ENCODE data around the gene C3orf20.
"Not testable (repeated sequence)": the region's sequence is repeated elsewhere in the genome, so short reads cannot be mapped to it uniquely, and the experiment has no call there.

The C3orf20 gene

DNA sequence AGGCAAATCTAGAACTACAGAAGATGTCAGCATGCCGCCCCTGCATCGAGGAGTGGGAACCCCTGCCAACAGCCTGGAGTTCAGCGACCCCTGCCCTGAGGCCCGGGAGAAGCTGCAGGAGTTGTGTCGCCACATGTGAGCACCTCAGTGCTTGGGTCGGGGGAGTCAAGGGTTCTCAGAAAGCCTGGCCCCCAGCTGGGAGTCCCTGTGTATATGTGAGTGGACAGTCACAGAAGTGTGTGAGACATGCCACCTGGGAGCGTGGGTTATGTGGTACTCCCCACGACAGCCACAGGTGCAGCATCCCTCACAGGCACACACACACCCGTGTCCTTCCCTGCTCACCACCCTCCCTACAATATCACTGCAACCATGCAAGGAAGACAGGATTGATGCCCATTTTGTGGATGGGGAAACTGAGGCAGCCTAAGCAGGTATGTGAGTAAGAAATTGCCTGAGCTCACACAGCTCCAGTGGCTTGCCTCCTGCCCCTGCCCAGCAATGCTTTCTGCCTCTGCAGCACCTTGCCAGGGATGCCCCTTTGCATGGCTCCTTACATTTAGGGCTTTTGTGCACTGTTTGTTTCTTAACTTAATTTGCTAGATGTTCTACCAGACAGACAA lies 28.3 kb downstream of the C3orf20 start:
- DNase-seq: no peak

DNA sequence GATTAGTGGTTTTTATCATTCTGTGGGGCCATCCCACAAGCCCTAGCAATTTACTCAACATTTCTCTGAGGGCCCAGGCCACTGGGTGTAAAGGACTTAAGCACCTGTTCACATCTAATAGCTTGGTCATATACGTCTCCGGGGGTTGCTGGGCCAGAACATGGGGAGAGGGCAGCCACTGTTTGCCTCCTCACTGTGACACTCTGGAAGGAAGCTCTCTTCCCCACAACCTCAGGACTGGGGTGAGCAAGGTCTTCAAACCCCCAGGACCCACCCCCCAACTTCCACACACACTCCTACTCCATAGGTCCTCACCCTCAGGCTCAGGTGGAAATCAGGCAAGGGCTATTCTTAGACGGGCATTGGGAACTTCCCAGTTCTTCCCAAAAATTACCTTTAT lies 28.9 kb downstream of the C3orf20 start:
- DNase-seq: no peak

DNA sequence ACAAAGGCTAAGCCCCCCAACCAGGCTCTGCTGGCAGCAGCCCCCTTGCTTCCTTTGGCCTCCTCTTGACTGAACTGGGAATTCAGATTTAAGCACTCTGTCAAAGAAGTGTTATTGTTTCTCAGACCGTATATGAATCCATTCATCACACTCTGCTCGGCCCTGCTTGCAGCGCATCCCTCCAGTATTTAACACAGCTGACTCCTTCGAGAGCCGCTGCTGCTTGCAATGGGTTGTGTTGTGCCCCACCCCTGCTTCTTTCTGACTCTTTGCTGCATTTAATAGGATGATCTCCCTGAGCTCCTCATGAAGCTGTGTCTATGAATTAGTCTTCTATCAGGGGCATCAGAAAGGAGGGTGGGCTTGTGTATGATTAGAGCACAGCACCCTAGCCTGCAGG lies 31.2 kb downstream of the C3orf20 start:
- DNase-seq: peak; percentile 25

GRCh38 chr3:14716591-14716990 lies 41.6 kb downstream of the C3orf20 start:
- DNase-seq: no peak

DNA sequence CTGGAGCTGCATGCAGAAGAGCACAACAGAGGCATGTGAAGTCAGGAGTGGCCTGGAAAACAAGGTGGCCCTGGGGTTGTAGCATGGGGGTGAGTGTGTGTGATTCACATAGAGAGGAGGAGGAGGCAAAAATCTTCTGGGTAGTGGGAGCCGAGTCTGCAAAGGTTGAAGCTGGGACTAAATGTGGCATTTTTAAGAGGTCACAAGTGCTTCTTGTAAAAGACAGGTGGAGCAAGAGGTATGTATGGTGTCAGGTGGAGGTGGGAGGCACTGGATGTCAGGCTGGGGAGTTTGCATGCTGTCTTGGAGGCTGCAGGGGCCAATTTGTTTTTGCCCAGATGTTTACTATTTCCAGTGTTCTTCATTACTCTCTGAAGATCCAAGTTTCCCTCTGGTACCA lies 42.4 kb downstream of the C3orf20 start:
- DNase-seq: no peak

DNA sequence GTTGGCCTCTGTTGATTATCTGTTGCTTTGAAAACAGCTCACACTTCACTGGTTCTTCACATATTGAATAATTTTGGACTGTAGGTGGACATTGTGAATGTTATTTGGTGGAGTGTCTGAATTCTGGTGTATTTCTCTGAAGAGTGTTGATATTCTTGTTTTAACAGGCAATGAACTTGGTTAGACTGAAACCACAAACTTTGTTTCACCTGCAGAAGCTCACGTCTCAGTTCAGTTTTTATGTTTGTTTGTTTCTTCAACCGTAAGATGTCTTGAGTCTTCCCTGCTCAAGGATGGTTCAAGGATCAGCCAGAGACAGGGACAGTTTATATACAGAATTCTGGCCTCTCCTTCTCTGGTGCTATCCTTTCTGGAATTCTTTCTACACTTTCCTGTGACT lies 43.6 kb downstream of the C3orf20 start:
- DNase-seq: no peak

DNA sequence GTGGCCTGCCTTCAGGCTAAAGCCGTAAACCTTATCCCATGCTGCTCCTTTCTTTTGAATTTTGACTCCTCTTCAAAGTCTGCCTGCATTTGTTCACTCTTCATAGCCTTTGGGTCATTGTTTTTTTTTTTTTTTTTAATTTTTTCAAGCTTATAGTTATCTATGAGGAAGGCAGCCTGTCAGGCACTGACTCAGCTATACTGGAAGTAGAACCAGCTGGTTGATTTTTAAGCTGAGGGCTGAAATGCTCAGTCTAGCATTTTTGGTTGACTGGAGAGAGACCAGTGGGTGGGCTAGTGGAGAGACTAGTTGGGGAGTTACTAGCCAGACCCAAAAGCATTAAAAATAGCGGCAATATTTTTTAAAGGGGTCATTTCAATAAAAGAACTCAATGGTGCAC lies 44.1 kb downstream of the C3orf20 start:
- DNase-seq: no peak

DNA sequence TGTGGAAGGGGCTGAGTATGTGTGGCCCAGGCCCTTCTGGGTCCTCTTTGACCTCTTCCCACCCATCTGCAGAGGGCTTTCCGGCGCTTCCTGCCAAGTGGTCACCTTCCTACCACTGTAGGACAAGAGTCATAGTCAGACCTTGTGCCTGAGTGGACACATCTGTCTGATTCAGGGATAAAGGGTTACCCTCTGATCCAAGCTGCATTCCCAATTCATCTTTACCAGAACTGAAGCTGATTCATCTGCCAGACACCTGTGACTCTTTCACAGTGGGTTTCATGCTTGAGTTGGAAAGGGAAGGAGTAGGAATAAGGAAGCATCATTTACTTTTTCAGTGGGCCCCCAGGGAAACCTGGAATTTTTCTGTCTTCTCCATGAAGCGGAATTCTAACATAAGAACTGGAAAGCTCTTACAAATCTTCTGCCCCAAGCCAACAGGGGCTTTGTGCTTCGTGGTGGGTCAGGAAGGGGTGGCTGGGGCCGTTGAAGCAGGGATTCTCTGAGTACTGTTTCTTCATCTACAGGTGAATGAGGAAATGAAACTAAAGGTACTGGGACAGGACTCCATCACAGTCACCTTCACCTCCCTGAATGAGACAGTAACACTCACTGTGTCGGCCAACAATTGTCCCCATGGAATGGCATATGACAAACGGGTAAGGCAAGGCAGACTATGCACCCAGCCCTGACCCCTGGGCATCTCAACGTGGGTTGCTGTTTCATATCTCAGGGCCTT lies 46.4 kb downstream of the C3orf20 start:
- no peak for DNase-seq

- peak; percentile 38 for DNase-seq
Measured at GRCh38 chr3:14725013-14725412, 50.1 kb downstream of the C3orf20 start.

- peak; percentile 31 for DNase-seq
Measured at GRCh38 chr3:14725564-14726440, 50.9 kb downstream of the C3orf20 start.

DNA sequence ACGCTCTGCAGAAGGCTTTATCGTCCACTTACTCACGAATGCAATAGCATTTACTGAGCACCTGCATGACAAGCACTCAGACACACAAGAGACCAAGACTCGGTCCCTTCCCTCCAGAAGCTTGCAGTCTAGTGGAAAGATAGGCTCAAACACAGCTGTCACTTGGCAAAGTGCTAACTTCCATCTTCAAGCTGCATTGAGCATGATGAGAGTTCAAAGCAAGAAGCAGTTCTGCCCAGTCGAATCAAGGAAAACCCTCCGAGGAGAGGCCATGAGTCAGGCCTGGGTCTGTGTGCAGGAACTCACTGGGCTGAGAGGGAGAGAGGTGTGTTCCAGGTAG lies 51.5 kb downstream of the C3orf20 start:
- peak; percentile 20 for DNase-seq

- DNase-seq: no peak
Measured at GRCh38 chr3:14728113-14728512, 53.2 kb downstream of the C3orf20 start.

- no peak for DNase-seq
Measured at GRCh38 chr3:14730703-14731382, 55.9 kb downstream of the C3orf20 start.

GRCh38 chr3:14740983-14741382 lies 66.0 kb downstream of the C3orf20 start:
- no peak for DNase-seq

DNA sequence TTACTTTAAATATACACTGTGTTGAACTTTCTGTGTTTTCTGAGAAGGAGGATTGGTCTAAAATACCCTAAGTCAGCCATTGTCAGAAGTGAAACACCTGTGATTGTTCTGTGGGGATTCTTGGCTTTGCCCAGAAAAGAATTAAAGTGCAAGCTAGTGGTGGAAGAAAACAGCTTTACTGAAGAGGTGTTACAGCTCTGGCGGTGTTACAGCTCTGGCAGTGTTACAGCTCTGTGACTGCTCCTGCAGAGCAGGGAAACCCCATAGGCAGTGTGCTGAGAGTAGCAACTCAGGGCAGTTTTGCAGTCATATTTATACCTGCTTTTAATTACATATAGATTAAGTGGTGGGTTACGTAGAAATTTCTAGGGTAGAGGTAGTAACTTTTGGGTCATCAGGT lies 66.6 kb downstream of the C3orf20 start:
- no peak for DNase-seq

- no peak for DNase-seq
Measured at GRCh38 chr3:14744556-14744955, 69.6 kb downstream of the C3orf20 start.

GRCh38 chr3:14750650-14751049 lies 75.7 kb downstream of the C3orf20 start:
- DNase-seq: no peak

DNA sequence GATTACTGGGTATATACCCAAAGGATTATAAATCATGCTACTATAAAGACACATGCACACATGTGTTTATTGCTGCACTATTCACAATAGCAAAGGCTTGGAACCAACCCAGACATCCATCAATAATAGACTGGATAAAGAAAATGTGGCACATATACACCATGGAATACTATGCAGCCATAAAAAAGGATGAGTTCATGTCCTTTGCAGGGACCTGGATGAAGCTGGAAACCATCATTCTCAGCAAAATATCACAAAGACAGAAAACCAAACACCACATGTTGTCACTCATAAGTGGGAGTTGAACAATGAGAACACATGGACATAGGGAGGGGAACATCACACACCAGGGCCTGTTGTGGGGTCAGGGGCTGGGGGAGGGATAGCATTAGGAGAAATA lies 78.0 kb downstream of the C3orf20 start:
- DNase-seq: not testable (repeated sequence)

- no peak for DNase-seq
Measured at GRCh38 chr3:14757153-14757700, 82.3 kb downstream of the C3orf20 start.

GRCh38 chr3:14758297-14758696 lies 83.4 kb downstream of the C3orf20 start:
- DNase-seq: no peak

DNA sequence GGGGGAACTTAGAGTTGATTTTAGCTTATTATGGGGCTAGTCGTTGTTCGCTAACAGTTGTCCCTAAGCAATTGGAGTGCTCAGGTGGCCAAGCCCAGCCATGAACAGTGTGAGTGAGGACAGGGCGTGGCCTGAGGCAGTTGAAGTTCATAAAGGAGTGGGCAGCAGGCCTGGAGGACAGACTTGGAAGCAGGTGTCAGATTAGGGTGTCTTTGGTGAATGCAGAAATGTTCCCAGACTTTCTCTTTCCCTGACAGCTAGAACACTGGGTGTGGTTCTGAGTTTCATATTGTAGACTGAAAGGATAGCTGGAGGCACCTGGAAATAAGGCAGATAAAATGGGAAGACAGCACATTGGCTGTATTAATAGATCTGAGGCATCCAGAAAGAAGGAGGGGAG lies 84.0 kb downstream of the C3orf20 start:
- DNase-seq: no peak

DNA sequence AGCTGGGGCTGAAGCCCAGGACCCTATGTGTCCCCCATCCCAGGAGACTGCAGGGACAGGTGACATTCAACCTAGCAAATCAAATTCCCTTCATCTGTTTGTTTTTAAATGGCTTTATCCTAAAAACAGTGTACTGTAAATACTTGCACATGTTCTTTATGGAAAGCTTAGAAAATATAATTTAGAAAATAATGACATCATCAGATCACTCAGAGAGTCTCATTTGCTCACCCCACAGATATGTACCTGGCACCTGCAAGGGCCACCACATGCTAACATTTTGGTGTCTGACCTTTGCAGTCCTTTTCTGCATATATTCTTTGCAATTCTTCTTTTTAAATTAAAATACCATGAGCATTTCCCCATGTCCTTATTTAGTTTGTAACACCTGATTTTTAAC lies 85.2 kb downstream of the C3orf20 start:
- DNase-seq: no peak

DNA sequence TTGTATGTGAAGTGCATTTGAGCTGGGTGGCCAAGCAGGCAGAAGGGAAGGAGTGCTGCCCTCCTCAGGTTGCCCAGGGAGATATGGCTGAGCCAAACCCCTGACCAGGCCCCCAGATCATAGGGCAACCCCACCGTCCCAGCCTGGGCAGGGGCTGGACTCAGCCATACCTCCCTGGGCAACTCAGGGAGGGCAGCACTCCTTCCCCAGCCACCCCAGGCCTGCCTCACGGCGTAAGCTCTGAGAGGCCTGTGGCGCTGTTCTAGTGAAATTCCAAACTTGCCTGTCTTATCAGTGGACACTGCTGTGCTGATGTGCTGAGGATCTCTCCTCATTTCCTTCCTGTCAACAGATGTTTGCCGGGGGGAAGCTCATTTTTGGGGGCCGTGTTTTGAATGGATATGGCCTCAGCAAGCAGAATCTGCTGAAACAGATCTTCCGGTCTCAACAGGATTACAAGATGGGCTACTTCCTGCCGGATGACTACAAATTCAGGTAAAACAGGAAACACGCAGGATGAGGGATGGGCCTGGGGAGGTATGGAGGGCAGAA lies 86.3 kb downstream of the C3orf20 start:
- no peak for DNase-seq
